ENCODE results near the gene GNG5.
"Not testable (repeated sequence)": the region's sequence is repeated elsewhere in the genome, so short reads cannot be mapped to it uniquely, and the experiment has no call there.

Gene GNG5

GRCh38 chr1:84506002-84506728 lies at the start of gene GNG5, which contains the start of gene SPATA1:
Gene GNG5 (minus strand): TSS chr1:84506581. CDS start chr1:84506091, 490 bp downstream.
Gene SPATA1 (plus strand): TSS chr1:84506386. CDS start chr1:84516360, 9,974 bp downstream.
- peak; percentile 95 to 96 for DNase-seq (ENCODE audit: low read depth in 2 of 2)

- no peak for DNase-seq (ENCODE audit: low read depth in 2 of 2)
Measured at GRCh38 chr1:84550826-84551225, 44.4 kb upstream of the GNG5 start.

- no peak for DNase-seq (ENCODE audit: low read depth in 2 of 2)
Measured at GRCh38 chr1:84541679-84542078, 35.3 kb upstream of the GNG5 start.

- no peak for DNase-seq (ENCODE audit: low read depth in 2 of 2)
Measured at GRCh38 chr1:84540759-84541158, 34.4 kb upstream of the GNG5 start.

- DNase-seq (ENCODE audit: low read depth in 2 of 2) = no peak
Measured at GRCh38 chr1:84539972-84540371, 33.6 kb upstream of the GNG5 start.

- no peak for DNase-seq (ENCODE audit: low read depth in 2 of 2)
Measured at GRCh38 chr1:84538599-84538998, 32.2 kb upstream of the GNG5 start.

GRCh38 chr1:84525779-84526178 lies 19.4 kb upstream of the GNG5 start:
- no peak for DNase-seq (ENCODE audit: low read depth in 2 of 2)

GRCh38 chr1:84524590-84524989 lies 18.2 kb upstream of the GNG5 start:
- no peak for DNase-seq (ENCODE audit: low read depth in 2 of 2)

- no peak for DNase-seq (ENCODE audit: low read depth in 2 of 2)
Measured at GRCh38 chr1:84510668-84511067, 4.3 kb upstream of the GNG5 start.

GRCh38 chr1:84510165-84510564 lies 3.8 kb upstream of the GNG5 start:
- DNase-seq (ENCODE audit: low read depth in 2 of 2) = no peak

GRCh38 chr1:84509029-84509428 lies 2.6 kb upstream of the GNG5 start:
- no peak for DNase-seq (ENCODE audit: low read depth in 2 of 2)

GRCh38 chr1:84508510-84508909 lies 2.1 kb upstream of the GNG5 start:
- no peak for DNase-seq (ENCODE audit: low read depth in 2 of 2)

- DNase-seq (ENCODE audit: low read depth in 2 of 2) = not testable (repeated sequence)
Measured at GRCh38 chr1:84507887-84508286, 1.5 kb upstream of the GNG5 start.

GRCh38 chr1:84506729-84507453 lies 510 bp upstream of the GNG5 start:
- no peak for DNase-seq (ENCODE audit: low read depth in 2 of 2)

GRCh38 chr1:84505493-84506001 lies 834 bp downstream of the GNG5 start:
- no peak for DNase-seq (ENCODE audit: low read depth in 2 of 2)

- DNase-seq (ENCODE audit: low read depth in 2 of 2) = no peak
Measured at GRCh38 chr1:84504580-84505492, 1.5 kb downstream of the GNG5 start.

- DNase-seq (ENCODE audit: low read depth in 2 of 2) = no peak
Measured at GRCh38 chr1:84502927-84503326, 3.5 kb downstream of the GNG5 start.

- no peak for DNase-seq (ENCODE audit: low read depth in 2 of 2)
Measured at GRCh38 chr1:84497631-84498275, 8.6 kb downstream of the GNG5 start.

- no peak for DNase-seq (ENCODE audit: low read depth in 2 of 2)
Measured at GRCh38 chr1:84496498-84496897, 9.9 kb downstream of the GNG5 start.

- no peak for DNase-seq (ENCODE audit: low read depth in 2 of 2)
Measured at GRCh38 chr1:84493747-84494146, 12.6 kb downstream of the GNG5 start.

GRCh38 chr1:84492726-84493125 lies 13.7 kb downstream of the GNG5 start:
- DNase-seq (ENCODE audit: low read depth in 2 of 2) = no peak
